Activated CD8-positive, alpha-beta memory T cell treated with anti-CD3 and anti-CD28 coated beads for 1 hour (primary cell): ENCODE results near the gene CALML3.

Source experiments
- DNase-seq, 2 donors: peaks; one replicate each; pipeline ENCODE4 v3.0.0-alpha.2; 2020; ENCODE audit warnings: low read depth in 1 of 2; ENCODE audit errors: extremely low read depth in 1 of 2

The CALML3 gene

GRCh38 chr10:5565671-5566581 lies 41.2 kb downstream of the CALML3 start:
- DNase-seq, result no peak

GRCh38 chr10:5566614-5567013 lies 41.9 kb downstream of the CALML3 start:
- no peak for DNase-seq

GRCh38 chr10:5567477-5567876 lies 42.7 kb downstream of the CALML3 start:
- no peak for DNase-seq

GRCh38 chr10:5568984-5569383 lies 44.2 kb downstream of the CALML3 start:
- no peak for DNase-seq

- no peak for DNase-seq
Observed at GRCh38 chr10:5569568-5569967, 44.8 kb downstream of the CALML3 start.

- DNase-seq, result no peak
Observed at GRCh38 chr10:5570007-5570655, 45.4 kb downstream of the CALML3 start.

GRCh38 chr10:5570979-5571810 lies 46.4 kb downstream of the CALML3 start:
- DNase-seq, result no peak

- DNase-seq, result no peak
Observed at GRCh38 chr10:5571826-5572225, 47.1 kb downstream of the CALML3 start.

GRCh38 chr10:5573319-5573950 lies 48.7 kb downstream of the CALML3 start:
- DNase-seq, result no peak

GRCh38 chr10:5573968-5574641 lies 49.3 kb downstream of the CALML3 start:
- DNase-seq, result no peak

- no peak for DNase-seq
Observed at GRCh38 chr10:5574642-5575131, 49.9 kb downstream of the CALML3 start.

GRCh38 chr10:5575144-5575481 lies 50.4 kb downstream of the CALML3 start:
- DNase-seq, result no peak

- no peak for DNase-seq
Observed at GRCh38 chr10:5575482-5576153, 50.9 kb downstream of the CALML3 start.

- DNase-seq, result no peak
Observed at GRCh38 chr10:5576154-5576748, 51.5 kb downstream of the CALML3 start.
